ENCODE results near the gene GNL2.

- no peak for TF ChIP-seq CTCF (conservative IDR thresholded peaks at IDR 0.05; ENCODE audit: low read depth, low read length)
- no peak for TF ChIP-seq EZH2 (IDR thresholded peaks at IDR 0.05; ENCODE audit: borderline replicate concordance, low read depth, low read length, poor library complexity, severe bottlenecking)
Measured at GRCh38 chr1:37517569-37517968, 78.2 kb downstream of the GNL2 start.

Measured in A673 (cell line).